ENCODE data around the gene F2RL3. TPM values are rescaled to one million over a fixed set of nuclear protein-coding genes. Genes with fewer than 3 reads are reported as not detected.

Gene F2RL3
- total RNA-seq (2021; fragmentation: NEBNext Ultra II Directional; extraction: Animal tissue kit (Norgen Biotek cat#: 25700)) (not detected in 2 replicates), polyA plus RNA-seq (2011; rRNA removed) (not detected in 2 replicates), polyA minus RNA-seq (2011; rRNA and poly(A)+ RNA removed) (not detected in 2 replicates)
- polyA plus RNA-seq (2011; cell fraction: cytosol; rRNA removed): not detected
- polyA plus RNA-seq (2011; cell fraction: nucleus; rRNA removed): not detected
- not detected in 4 replicates for polyA plus RNA-seq (2012, experiment 1 of 2)
- polyA plus RNA-seq (2012, experiment 2 of 2): not detected
- not detected for polyA plus RNA-seq (2013, experiment 1 of 2)
- not detected for polyA plus RNA-seq (2013, experiment 2 of 2)
- not detected for polyA minus RNA-seq (2011; cell fraction: cytosol; rRNA and poly(A)+ RNA removed)
- not detected for polyA minus RNA-seq (2011; cell fraction: nucleus; rRNA and poly(A)+ RNA removed)
- long read RNA-seq, experiment 1: 0 reads
- long read RNA-seq, experiment 2: 0 reads

- H2BK12ac ChIP-seq (ENCODE audit: low read depth, low read length): peak within 1 kb of the TSS; percentile 27; the same call in 1 of the 2 replicates
- no peak within 1 kb of the TSS for H4K91ac ChIP-seq (replicated peaks; ENCODE audit: insufficient read length, low read length)
- CTCF ChIA-PET (ENCODE audit: partially characterized antibody): interaction anchor here (0.8 kb wide), 1 partner anchor 119 kb away, joined by 3 read pairs; no protein-coding TSS in a partner anchor
- H4K5ac ChIP-seq (ENCODE audit: insufficient read length, low read depth, low read length): no peak within 1 kb of the TSS
- H3K23me2 ChIP-seq (ENCODE audit: low read depth, low read length): no peaks in the 10 kb centered on the region
- no peak within 1 kb of the TSS for H2BK5ac ChIP-seq (ENCODE audit: low read depth, low read length)
- POLR2A ChIA-PET (ENCODE audit: partially characterized antibody): interaction anchor here (0.6 to 1.1 kb wide), 2 partner anchors 29 to 175 kb away, joined by 3 read pairs; no protein-coding TSS in a partner anchor
- H3K14ac ChIP-seq (ENCODE audit: insufficient read length): no peak within 1 kb of the TSS
- H2BK20ac ChIP-seq (ENCODE audit: low read length): no peak within 1 kb of the TSS
- no peak within 1 kb of the TSS for H3K9ac ChIP-seq (replicated peaks in 1 of 4; ENCODE audit: extremely low read depth in 1 of 4, low read depth in 3 of 4, low read length in 3 of 4)
- H3K56ac ChIP-seq (replicated peaks; ENCODE audit: insufficient read length, low read depth, low read length): no peak within 1 kb of the TSS
- no peak for DNase-seq (ENCODE audit: low read depth in 1 of 2, low spot score in 2 of 2)
- H3K23ac ChIP-seq (ENCODE audit: insufficient read length): no peak within 1 kb of the TSS
- H3K27me3 ChIP-seq (replicated peaks in 1 of 4; ENCODE audit: control insufficient read depth in 3 of 4, extremely low read depth in 1 of 4, insufficient read depth in 3 of 4, low read length in 3 of 4): no peaks in the 10 kb centered on the region
- H3K4me3 ChIP-seq (ENCODE audit: extremely low read depth in 1 of 4, insufficient read depth in 2 of 4, low read depth in 3 of 4, low read length in 4 of 4): no peak within 1 kb of the TSS
- H3K4me2 ChIP-seq (ENCODE audit: insufficient read depth in 1 of 2, low read depth in 2 of 2, low read length in 2 of 2): no peak within 1 kb of the TSS
- H3K18ac ChIP-seq (ENCODE audit: extremely low read depth, low read length): no peak within 1 kb of the TSS
- no peaks in the 10 kb centered on the region for H3K79me1 ChIP-seq (ENCODE audit: low read depth, low read length)
- H3K4ac ChIP-seq (replicated peaks; ENCODE audit: insufficient read length, low read depth, low read length): no peak within 1 kb of the TSS
- no peaks in the 10 kb centered on the region for H3K79me2 ChIP-seq (ENCODE audit: control insufficient read depth in 1 of 2, insufficient read depth in 2 of 2, low read length in 2 of 2)
- no peaks in the 10 kb centered on the region for H4K20me1 ChIP-seq (replicated peaks in 1 of 2; ENCODE audit: control insufficient read depth in 1 of 2, insufficient read depth in 2 of 2, low read length in 2 of 2)
- no peak within 1 kb of the TSS for H3K27ac ChIP-seq (ENCODE audit: low read depth, low read length)
- H2AK5ac ChIP-seq (ENCODE audit: low read depth, low read length): no peak within 1 kb of the TSS
- 0 out of 4 replicates have a peak, but pooled peaks cover 0 to under 1% of the 10 kb centered on the region in 2 experiments for H3K9me3 ChIP-seq (ENCODE audit: insufficient read depth in 2 of 2, low read depth in 1 of 2, low read length in 1 of 2)
- 92% methylated on average over 29 of the region's 31 CpGs; no CpG with 5 or more reads in 1 of the 2 experiments for WGBS, 2 experiments (ENCODE audit: extremely low coverage in 1 of 2, insufficient coverage in 1 of 2, insufficient read length in 1 of 2, insufficient replicate concordance in 2 of 2, low coverage in 1 of 2, low lambda C conversion rate in 2 of 2, missing lambda C conversion rate in 1 of 2)
- peak within 1 kb of the TSS; percentile 68 for H4K8ac ChIP-seq (ENCODE audit: extremely low read depth, insufficient read depth, low read length)
- H3K36me3 ChIP-seq (ENCODE audit: control insufficient read depth in 2 of 4, insufficient read depth in 4 of 4, low read length in 3 of 4): no peaks in the 10 kb centered on the region
- no peak within 1 kb of the TSS for H2BK120ac ChIP-seq (replicated peaks; ENCODE audit: low read depth, low read length)
- H2BK15ac ChIP-seq (ENCODE audit: low read length): no peak within 1 kb of the TSS
- H2AFZ ChIP-seq (ENCODE audit: low read length): no peak within 1 kb of the TSS
- no peak for FAIRE-seq
- H3K4me1 ChIP-seq (replicated peaks in 1 of 4; ENCODE audit: control insufficient read depth in 3 of 4, insufficient read depth in 4 of 4, low read length in 3 of 4): no peaks in the 10 kb centered on the region; a peak in 1 of 7 replicates
- TF ChIP-seq FOSL1 (IDR thresholded peaks at IDR 0.05; ENCODE audit: insufficient read depth, low read depth, low read length) (no peak), EGR1 (IDR thresholded peaks at IDR 0.05; ENCODE audit: borderline replicate concordance, low read depth, low read length) (no peak), CTBP2 (IDR thresholded peaks at IDR 0.05; ENCODE audit: borderline replicate concordance, insufficient read depth, insufficient read length, low read length) (no peak), POLR2A (IDR thresholded peaks at IDR 0.05; ENCODE audit: control extremely low read depth in 1 of 2, low read depth in 2 of 2, low read length in 2 of 2) (no peak), SIRT6 (IDR thresholded peaks at IDR 0.05; ENCODE audit: low read length) (no peak), NRF1 (IDR thresholded peaks at IDR 0.05; ENCODE audit: low read depth, low read length) (no peak), NANOG (IDR thresholded peaks at IDR 0.05; ENCODE audit: insufficient read depth, low read depth, low read length, poor library complexity, severe bottlenecking) (no peak), TBP (IDR thresholded peaks at IDR 0.05; ENCODE audit: low read depth, low read length) (no peak), E2F6 (IDR thresholded peaks at IDR 0.05) (no peak), JUN (IDR thresholded peaks at IDR 0.05; ENCODE audit: low read depth, low read length) (no peak)
Observed at GRCh38 chr19:16888629-16889365, at the start of gene F2RL3. Gene F2RL3, plus strand, starts transcription at chr19:16888999. Its CDS starts 191 bp downstream, at chr19:16889190.

Data from H1 (cell line).